ENCODE data around the gene CHD5.

Gene CHD5

DNA sequence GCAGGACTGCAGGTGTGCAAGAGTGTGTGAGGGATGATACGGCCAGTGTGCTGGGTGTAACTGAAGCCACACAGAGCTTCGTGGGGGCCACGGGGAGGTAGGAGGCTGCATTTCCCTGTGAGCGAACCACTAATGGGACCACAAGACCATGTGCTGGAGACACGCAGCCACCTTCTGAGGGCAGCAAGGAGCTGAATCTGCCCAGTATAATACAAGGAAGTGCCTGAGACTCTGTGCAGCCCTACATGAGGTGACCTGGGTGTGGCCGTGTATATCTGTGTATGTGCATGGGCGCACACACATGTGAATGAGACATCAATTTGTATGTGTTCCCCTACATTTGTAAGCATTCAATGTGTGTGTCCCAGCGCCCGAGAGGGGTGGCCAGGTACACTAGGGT lies 50.8 kb downstream of the CHD5 start:
- no peak for DNase-seq

DNA sequence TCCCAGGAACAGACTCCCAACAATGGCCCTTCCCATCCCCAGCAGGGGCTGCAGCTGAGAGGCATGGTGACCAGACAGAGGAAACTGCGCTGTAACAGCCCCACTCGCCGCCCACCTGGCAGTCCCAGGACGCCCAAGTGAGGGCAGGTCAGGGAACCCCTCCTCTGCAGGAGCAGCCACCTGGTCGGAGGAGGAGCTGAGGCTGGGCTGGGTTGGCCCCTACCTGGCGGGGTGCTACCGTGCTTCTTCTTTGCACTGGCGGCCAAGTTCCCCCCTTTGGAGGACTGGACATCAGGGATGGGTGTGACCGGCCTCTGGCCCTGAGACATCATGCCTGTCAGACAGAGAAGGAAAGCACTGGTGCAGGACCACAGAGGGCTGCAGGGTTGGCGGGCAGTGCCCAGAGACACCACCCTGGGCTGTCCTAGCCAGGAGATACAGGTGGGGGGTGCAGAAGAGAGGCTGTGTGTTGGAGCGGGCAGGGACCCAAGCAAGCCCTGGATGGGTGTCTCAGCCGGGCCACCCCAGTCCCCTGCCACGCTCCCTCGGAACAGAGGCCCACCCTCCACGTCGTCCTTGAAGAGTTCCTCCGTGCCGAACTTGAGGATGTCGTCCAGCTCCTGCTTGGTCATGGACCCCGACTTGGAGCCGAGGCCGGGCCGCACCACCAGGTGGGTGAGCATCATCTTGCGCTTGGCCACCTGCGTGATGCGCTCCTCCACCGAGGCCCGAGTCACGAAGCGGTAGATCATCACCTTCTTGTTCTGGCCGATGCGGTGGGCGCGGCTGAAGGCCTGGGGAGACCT lies 51.6 kb downstream of the CHD5 start:
- no peak for DNase-seq

DNA sequence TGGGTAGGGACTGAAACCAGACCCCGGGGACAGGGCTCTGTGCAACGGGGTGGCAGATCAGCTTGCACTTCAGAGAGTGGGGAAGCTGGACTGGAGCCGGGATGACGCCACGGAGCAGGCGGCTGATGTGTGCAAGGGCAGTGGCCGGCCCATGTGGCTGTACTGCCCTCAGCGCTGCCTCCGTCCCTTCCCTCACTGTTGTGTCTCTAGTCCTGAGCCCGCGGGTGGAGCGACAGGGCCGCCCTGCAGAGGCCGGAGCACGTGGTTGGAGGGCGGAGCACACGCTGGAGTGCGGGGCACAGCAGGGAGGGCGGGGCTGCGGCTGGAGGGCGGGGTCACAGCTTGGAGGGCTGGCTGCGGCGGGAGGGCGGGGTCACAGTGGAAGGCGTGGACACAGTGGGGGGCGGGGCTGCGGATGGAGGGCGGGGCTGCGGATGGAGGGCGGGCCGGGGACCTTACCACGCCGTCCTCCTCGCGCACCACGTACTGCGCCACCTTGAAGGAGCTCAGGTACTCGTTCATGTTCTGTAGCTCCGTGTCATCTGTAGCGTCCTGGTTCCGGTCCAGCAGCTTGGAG lies 52.4 kb downstream of the CHD5 start:
- no peak for DNase-seq

DNA sequence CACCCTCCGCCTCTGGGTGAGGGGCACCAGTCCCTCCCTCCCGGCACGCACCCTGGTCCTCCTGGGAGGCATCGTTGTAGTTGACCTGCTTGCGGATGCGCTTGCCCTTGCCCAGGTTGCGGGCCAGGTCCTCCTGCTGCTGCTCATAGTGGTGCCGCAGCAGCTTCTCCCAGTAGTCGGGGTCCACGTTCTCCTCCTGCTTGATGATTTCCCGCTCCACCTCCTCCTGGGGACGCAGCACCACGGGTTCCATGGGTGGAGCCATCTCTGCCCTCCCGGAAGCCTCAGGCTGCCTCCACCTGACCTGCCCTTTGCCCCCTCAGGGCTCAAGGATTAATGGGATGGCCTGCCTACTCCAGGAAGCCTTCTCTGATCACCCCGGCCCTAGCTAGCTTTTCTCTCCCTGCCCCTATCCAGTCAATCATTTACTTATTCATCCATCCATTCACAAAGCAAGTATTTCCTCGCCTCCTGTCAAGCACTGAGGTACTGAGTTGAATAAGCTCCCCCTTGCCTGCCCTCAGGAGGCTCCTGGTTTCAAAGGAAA lies 53.5 kb downstream of the CHD5 start:
- no peak for DNase-seq

DNA sequence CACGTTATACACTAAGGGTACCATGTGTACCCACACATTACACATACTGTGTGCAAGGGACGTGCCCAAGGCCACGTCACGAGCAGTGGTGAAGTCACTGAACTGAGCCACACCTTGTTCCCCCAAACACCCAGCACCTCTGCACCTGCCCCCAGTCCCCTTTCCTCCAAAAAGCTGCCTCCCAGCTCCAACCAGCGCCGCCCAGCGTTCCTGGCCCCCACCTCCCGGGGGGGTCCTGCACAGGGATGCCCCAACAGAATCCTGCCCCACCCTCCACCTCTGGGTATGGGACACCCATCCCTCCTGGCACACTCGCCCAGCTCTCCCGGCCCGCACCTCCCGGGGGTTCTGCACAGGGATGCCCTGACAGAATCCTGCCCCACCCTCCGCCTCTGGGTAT lies 54.1 kb downstream of the CHD5 start:
- DNase-seq, result no peak

DNA sequence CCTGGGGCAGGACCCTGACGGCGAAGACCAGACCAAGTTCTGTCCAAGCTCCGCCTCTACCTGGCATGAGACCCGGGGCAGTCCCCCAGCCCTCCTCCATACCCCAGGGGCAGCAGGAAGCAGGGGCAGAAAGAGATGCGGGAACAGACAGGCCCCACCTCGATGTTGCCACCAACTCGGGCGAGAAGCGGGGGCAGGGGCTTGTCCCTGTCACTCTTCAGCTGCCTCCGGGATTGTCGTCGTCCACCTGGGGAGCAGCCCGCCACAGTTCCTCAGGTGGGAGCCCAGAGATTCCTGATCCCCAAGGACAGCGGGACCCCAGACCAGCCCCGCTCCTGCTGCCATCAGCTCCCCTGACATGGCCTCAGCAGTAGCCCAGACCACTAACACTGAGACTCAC lies 54.8 kb downstream of the CHD5 start:
- no peak for DNase-seq

DNA sequence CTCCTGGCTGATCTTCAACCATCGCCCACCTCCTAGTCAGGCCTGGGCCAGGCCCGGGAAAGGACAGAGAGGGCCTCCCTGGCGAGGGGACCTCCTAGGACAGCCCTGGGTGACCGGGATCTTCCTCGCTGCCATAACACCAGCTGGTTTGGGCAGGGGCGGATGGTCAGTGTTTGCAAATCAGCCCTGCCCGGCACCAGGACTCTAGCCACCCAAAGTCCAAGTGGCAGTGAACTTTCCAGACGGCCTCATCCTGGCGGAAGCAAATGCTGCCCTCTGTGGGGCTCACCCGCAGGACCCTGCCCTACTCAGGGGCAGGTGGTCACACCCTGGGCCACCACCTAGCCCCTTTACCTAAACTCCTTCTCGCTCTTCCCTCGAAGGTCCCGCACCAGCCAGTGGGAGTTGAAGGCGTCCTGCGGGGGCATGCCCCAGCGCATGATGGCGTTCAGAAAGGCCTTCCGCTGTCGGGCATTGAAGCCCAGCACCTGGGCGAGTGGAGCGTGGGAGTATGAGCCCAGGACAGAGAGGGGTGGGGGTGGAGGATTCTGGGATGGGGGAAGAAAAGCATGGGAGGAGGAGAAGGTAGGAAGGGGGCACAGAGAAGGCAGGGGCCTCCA lies 55.3 kb downstream of the CHD5 start:
- DNase-seq, result no peak

DNA sequence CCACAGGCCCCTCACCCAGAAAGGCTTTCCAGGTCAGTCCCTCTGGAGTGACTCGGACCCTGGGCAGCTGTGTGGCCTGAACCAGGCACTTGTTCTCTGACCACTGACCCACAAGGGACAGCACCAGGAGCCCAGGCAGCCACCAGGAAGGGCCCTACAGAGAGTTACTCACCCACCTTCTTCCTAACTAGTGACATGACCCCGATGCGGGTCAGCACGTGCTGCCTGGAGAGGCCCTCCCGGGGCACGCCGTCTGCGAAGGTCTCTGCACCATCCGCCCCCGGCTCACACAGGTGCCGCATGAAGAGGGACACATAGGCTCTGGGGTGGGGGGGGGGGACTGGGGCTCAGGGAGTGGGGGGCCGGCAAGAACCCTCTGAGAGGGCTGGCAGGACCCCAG lies 55.8 kb downstream of the CHD5 start:
- DNase-seq, result no peak

DNA sequence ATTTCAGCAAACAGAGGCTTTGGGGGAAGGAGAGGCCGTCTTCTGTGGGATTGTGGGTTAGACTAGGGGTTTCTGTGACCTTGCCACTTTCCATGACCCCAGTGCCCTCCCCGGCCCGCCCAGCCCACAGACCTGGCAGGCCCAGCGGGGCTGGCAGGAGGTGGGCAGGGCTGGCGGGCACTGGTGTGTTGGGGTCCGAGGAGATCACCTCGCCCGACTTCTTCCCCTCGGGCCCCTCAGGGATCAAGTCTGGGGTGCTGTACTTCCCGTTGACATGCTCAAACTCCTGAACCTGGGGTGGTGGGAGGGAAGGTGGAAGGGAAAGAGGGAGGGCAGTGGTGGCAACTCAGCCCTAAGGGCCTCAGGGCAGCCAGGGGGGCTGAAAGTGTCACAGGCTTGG lies 56.3 kb downstream of the CHD5 start:
- no peak for DNase-seq

DNA sequence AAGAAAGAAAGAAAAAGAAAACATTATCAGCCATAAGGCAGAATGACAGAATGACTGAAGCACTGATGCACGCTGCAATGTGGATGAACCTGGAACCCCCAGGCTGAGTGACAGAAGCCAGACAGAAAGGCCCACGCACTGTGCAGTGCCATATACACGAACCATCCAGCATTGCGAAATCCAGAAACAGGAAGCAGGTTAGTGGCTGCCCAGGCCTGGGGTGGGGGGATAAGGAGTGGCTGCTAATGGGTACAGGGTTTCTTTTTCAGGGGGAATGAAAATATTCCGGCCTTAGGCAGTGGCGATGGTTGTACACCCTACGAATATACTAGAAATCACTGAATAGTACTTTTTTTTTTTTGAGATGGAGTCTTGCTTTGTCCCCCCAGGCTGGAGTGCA lies 57.0 kb downstream of the CHD5 start:
- no peak for DNase-seq

DNA sequence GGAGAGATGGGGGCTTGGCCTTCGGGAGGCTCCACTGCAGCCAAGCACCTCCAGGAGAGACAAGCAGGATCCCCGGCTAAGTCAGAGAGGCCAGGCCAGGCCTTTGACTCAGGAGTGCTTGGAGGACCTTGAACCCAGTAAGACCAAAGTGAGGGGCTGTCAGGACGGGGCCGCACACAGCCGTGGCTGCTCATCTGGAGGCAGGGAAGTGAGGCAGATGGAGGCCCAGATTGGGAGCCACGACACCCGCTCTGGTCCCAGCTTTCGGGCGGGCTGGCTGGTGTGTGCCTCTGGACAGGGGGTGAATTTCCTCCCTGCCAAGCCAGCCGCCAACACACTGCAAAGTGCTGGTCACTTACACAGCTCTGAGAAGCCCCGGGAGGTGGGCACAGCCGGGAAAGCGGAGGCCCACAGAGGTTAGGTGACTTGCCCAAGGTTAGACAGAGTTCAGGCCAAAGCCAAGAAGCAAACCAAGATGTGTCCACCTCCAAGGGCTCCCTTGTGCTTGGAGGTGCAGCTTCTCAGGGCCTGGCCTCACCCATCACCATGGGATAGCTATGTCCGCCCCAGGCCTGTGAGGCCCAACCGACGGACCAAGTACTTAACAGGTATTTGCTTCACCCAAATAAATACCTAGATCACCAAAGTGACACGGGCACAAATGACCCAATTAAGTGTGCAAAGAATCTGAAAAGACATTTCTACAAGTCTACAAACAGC lies 58.3 kb downstream of the CHD5 start:
- DNase-seq, result no peak

DNA sequence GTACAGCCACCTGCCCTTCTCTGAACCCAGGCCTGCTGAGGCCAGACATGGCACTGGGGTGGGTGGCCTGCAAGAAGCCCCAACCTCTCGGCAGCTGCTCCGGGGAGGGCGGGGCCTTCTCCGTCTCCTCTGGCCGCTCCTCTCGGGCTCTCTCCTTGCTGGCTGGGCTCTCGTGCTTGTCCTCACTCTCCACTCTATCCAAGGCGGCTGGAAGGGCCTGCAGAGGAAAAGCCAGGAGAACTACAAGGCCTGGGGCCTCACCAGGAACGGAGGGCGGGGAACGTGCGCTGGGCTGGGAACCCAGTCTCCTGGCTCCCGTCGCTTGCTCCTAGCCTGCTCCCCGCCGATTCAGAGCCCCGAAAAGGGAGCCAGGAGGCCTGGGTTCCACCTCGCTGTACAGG lies 59.1 kb downstream of the CHD5 start:
- no peak for DNase-seq

DNA sequence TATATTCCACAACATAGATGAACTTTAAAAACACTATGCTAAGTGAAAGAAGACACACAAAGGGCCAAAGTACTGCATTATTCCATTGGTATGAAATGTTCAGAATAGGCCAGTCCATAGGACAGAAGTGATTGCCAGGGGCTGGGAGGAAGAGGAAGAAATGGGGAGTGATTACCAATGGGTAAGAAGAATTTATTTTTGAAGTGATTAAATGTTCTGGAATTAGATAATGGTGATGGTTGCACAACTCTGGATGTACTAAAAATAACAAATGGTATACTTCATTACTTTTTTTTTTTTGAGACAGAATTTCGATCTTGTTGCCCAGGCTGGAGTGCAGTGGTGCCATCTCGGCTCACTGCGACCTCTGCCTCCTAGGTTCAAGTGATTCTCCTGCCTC lies 61.7 kb downstream of the CHD5 start:
- no peak for DNase-seq

DNA sequence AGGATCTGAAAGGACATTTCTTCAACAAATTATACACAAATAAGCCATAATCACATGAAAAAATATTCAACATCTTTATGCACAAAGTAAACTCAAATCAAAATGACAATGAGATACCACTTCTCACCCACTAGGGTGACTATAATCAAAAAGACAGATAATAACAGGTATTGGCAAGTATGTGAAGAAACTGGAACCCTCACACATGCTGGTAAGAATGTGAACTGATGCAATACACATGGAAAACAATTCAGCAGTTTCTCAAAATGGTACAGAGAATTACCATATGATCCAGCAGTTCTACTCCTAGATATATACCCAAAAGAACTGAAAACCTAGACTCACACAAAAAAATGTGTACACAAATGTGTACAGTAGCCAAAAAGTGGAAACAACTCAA lies 62.5 kb downstream of the CHD5 start:
- no peak for DNase-seq

DNA sequence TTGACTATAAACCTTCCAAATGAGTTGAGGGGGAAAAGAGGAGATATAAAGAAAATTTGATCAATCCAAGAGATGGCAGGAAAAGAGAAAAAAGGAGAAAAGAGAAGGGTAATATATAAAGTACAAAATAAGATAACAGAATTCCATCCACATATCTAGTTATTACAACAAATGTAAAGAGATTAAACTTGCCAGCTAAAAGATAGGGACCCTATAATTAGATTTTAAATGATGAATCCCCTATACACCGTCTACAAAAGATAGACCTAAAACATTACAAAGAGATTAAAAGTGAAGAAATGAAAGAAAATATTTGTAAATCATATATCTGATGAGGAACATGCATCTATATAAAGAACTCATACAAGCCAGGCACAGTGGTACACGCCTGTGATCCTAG lies 63.1 kb downstream of the CHD5 start:
- no peak for DNase-seq

DNA sequence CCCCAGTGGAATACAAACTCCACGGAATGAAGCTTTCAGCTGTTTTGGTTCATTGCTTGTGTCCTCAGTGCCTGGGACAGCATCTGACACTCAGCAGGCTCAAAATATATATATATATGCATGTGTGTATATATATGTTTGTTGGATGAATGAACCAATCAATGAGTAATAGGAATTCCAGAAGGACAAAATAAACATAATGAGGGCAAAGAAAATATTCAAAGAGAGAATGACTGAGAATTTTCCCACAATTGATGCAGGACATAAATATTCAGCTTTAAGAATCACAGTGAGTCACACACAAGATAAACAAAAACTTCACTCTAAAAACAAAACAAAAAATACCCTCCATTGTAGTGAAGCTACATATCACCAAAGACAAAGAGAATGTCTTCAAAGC lies 64.0 kb downstream of the CHD5 start:
- no peak for DNase-seq

DNA sequence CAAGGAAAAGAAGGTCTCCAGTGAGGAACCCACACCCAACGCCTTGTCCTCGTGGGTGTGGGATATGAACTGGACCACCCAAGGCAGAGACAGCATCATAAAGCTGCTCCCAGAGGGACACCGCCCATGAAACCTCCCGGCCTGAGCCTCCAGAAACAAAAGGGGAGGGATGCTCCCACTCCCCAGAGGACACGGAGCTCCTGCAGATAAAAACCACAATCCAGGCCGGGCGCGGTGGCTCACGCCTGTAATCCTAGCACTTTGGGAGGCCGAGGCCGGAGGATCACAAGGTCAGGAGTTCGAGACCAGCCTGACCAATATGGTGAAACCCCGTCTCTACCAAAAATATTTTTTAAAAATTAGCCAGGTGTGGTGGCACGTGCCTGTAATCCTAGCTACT lies 66.4 kb downstream of the CHD5 start:
- DNase-seq, result no peak

DNA sequence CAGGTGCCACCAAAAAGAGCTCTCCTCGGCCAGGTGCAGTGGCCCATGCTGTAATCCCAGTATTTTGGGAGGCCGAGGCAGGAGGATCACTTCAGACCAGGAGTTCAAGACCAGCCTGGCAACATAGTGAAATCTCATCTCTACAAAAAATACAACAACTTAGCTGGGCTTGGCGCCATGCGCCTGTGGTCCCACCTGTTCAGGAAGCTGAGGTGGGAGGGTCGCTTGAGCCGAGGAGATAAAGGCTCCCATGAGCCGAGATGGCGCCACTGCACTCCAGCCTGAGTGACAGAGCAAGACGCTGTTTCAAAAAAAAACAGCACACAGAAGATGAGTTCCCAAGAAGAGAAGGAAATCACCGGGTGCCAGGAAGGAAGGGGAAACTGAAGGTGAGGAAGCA lies 67.0 kb downstream of the CHD5 start:
- no peak for DNase-seq

DNA sequence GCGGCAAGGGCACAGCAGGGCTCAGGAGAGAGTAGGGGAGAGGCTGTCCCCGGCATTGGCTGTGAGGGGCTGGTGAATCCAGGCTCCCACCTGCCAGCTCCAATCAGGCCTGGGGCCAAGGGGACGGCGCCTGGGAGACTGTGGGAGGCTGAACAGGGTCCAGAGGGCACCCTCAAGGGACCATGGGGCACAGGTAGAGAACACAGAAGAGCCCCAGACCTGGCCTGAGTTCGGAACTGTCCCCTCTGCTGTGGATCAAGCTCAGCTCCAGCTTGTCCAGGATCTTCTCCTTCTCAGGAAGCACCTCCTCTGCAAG lies 67.5 kb downstream of the CHD5 start:
- DNase-seq, result no peak

DNA sequence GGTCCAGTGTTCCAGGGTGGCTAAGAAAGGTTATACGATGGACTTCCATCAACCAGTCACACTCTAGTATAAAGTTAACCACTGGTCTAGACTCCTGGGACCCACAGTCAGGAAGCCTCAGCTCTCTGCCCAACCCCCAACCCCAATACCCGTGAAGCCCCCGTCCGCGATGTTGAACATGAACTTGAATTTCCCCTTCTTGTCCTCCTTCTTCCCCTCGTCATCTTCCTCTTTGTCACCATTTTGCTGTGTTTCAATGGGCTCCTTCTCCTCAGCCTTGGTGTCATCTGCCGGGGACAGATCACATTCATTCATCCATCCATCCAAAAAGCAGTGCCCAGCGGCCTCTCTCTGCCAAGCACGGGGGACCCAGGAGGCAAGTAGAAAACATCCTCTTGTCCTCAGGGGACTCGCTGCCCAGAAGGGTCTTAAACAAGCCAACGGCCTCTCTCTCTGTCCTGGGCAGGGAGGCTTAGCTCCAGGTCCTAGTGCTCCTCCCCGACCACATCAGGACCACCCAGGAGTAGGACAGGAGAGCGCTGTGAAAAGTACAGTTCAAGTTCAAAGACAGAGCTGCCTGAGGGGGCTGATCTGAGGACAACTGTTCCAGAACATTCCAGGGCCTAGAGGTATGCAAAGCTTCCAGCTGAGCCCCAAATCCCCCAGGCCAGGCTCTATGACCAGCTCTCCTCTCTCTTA lies 68.0 kb downstream of the CHD5 start:
- DNase-seq, result no peak

DNA sequence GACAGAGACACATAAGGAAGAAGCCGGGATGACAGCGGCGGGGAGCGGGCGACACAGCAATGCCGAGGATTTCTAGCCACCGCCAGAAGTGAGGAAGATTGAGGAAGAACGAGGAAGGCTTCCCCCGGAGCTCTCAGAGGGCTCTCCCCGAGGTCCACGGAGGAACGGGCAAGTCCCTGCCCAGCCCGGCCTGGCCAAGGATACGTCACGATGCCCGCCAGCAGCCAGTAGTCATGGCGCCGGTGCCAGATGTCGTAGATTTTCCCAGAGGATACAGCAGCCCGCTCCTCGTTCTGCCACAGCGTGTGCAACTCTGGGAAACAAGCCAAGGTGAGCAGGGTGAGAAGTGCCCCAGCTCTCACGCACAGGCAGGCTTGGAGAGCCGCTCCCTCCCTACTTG lies 68.5 kb downstream of the CHD5 start:
- no peak for DNase-seq

DNA sequence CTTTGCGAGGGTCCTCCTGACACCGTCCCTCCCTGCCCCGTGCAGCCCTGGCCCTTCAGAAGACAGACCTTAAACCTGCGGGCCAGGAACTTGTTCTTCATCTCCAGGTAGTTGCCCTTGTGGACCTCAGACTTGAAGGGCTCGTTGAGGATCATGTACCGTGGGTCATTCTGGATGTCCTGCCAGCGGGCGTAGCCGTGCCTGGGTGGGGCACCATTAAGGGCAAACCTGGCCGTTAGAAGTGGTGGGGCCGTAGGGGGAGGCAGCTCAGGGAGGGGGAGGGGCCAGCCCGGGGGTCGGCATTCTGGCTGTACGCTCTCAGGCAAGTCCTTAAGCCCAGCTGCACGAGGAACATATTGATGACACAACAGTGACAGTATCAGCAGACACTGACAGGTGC lies 69.8 kb downstream of the CHD5 start:
- DNase-seq, result no peak

DNA sequence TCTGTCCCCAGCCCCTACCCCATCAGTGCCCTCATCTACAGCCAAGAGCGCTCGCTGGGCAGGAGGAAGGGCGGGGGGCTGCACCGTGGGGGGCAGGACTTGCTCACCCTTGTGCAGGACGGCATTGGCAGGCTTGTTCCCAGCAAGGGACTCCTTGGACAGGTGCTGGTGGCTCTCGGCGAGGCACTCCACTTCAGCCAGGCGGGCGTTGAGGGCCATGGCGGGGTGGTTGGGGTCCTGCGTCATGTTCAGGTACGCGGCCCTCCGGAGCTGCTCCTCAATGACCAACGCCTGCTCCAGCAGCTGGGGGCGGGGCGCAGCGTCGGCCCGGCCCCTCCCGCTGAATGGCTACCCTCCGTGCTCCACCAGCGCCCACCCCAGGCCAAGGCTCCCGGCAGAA lies 70.4 kb downstream of the CHD5 start:
- no peak for DNase-seq
